PC-9 (cell line): ENCODE data around the gene GNAI1.

ENCODE experiments used
- CTCF ChIP-seq: fragments of 200-600 bp; sonication (generic); conservative IDR thresholded peaks from 2 replicates; pipeline ENCODE4 v1.6.1; 2017; ENCODE audit warnings: mixed run types, antibody characterized with exemption, mild to moderate bottlenecking, moderate library complexity
- EZH2 ChIP-seq: fragments of 200-600 bp; sonication (generic); IDR thresholded peaks from 2 replicates; pipeline ENCODE4 v1.8.0; 2017; ENCODE audit warnings: antibody characterized with exemption, low read depth

- TF ChIP-seq EZH2: no peak
- TF ChIP-seq CTCF: no peak
Observed at GRCh38 chr7:80255656-80256055, 121.0 kb downstream of the GNAI1 start.
